ENCODE measurements around the gene BEST3.

DNA sequence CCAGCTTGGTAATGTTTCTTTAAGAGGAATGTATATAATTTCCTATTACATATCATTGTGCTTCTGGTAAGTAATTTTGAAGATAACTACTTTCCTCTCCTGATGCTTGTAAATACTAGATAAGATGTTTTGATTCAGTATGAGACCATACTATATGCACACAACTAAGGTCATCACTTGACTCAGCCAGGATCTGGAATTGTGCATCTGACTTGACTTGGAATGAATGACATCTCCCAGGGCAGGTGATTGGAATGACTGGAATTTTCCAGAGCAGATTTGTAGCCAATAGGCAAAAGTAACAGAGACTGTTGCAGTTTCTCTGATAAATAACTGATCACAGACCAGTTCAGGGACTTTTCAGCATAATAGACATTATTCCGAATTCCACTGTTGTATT, 11.1 kb downstream of the BEST3 start:
- TF ChIP-seq, protein P1, sequence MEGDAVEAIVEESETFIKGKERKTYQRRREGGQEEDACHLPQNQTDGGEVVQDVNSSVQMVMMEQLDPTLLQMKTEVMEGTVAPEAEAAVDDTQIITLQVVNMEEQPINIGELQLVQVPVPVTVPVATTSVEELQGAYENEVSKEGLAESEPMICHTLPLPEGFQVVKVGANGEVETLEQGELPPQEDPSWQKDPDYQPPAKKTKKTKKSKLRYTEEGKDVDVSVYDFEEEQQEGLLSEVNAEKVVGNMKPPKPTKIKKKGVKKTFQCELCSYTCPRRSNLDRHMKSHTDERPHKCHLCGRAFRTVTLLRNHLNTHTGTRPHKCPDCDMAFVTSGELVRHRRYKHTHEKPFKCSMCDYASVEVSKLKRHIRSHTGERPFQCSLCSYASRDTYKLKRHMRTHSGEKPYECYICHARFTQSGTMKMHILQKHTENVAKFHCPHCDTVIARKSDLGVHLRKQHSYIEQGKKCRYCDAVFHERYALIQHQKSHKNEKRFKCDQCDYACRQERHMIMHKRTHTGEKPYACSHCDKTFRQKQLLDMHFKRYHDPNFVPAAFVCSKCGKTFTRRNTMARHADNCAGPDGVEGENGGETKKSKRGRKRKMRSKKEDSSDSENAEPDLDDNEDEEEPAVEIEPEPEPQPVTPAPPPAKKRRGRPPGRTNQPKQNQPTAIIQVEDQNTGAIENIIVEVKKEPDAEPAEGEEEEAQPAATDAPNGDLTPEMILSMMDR (IDR thresholded peaks at IDR 0.05) = no peak
- no peak for TF ChIP-seq ZFX (IDR thresholded peaks at IDR 0.05; ENCODE audit: borderline replicate concordance)

All from 22Rv1 (cell line).